Posterior cingulate gyrus (tissue), 11 donors: Measurements from ENCODE around the gene ASTE1.
"Not testable (repeated sequence)": the region's sequence is repeated elsewhere in the genome, so short reads cannot be mapped to it uniquely, and the experiment has no call there.

Experiments
- DNase-seq, 10 donors: peaks; one replicate each; pipeline versions ENCODE4 v3.0.0 to v3.0.0-alpha.2; 2020 to 2021; ENCODE audit warnings: mixed read lengths in 3 of 10
- intact Hi-C: fragments of 100-400 bp; cut with DNase I; formaldehyde crosslinking; loops from one replicate; pipeline ENCODE4 v1.15.1; 2023

Gene ASTE1, protein sequence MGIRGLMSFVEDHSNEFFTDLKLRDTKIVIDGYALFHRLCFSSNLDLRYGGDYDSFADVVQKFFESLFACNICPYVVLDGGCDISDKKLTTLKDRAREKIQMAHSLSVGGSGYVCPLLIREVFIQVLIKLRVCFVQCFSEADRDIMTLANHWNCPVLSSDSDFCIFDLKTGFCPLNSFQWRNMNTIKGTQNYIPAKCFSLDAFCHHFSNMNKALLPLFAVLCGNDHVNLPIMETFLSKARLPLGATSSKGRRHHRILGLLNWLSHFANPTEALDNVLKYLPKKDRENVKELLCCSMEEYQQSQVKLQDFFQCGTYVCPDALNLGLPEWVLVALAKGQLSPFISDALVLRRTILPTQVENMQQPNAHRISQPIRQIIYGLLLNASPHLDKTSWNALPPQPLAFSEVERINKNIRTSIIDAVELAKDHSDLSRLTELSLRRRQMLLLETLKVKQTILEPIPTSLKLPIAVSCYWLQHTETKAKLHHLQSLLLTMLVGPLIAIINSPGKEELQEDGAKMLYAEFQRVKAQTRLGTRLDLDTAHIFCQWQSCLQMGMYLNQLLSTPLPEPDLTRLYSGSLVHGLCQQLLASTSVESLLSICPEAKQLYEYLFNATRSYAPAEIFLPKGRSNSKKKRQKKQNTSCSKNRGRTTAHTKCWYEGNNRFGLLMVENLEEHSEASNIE

DNA sequence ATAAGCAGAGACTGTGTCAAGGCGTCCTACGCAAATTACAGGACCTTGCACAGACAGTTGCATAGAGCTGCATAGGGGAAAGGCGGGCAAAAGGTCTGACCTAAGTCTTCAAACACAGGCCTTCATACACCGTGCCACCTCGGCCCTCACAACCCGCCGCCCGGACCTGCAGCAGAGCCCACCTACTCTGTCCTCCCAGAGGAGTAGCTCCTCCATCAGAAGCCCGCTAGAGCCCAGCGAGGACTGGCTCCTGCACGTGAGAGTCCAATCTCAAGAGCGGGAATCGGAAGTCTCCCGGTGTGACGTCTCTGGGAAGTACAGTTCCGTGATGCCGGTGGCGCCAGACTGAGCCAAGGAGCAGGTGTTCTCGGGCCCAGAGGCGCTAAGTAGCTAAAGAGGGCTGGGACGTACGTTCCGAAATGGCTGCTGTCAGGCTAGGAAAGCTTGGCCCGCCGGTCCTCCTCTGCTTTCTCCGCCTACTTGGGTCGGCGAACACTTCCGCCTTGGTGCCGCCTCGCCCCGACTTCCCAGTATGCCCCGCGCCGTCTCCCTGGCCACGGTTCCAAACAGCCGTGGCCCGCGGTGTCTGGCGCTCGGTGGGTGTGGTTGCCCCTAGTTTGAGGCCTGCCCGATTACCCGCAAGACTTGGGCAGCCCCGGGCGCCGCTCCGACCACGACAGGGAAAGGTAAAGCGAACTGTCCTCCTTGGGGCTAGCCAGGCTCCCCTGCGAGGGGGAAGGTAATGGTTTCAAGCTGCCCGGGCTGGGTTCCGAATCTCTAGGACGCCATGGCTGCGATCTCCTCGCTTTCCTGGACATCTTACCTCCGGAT, at the start of gene ASTE1, which contains the start of gene NEK11:
Gene ASTE1 (minus strand): TSS at position 505 of the 831 bp plus-strand sequence. CDS start 1,519 bp downstream, outside the sequence.
Gene NEK11 (plus strand): TSS at position 557 of the 831 bp plus-strand sequence. CDS start 2,832 bp downstream, outside the sequence.
- intact Hi-C loops: loop anchor here (5.0 kb wide), 1 partner anchor 476 kb away; the partner anchor contains the start of gene MRPL3
- DNase-seq: peak; percentile 83 to 98 (median 90)

DNA sequence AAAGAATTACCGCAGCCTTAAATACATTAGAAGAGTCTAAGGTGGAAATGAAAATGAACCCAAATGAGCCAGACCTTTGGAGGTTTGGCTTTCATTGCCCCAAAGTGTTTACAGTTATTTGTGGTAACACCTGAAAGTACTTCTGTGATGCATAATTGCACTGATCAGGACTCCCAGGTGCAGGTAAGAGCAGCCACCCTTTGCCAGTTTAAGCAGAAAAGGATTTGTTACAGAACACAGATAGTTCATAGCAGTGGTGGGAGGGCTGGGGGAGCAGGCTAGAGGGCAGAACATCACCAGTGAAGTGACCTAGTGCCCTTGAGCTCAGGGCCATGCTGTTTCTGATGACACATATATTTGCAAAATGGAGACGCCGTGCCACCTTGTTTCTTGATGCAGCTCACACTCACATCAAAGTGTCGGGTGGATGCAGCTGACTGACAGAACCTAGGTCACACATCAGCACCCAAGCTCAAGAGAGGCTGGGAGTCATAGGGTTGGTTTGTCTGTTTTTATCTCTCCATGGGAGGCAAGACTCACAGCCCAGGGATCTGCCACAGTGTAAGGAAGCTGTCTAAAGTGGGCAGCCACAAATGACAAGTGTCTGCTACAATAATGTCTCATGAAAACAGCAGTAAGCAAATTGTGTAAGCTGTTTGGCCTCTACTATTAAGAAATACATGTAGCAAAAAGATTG, 49.2 kb upstream of the ASTE1 start:
- DNase-seq: no peak
- intact Hi-C loops: no loop called here

DNA sequence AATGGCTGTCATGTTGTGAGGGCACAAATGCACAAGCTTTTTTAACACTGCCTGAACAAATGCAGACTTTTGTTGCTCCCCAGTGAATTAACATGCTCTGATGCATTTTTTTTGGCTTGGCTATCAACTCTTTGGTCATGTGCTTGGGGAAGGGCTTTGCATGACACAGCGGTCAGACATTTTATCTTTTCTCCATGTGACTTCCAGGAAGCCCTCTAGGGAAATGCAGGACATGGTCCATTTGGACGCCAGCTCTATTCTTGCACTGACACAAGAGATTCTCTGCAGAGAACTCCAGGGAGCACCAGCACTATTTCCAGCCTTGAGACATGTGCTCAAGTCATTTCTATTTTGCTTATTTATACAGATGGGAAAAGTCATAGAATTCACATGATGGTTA, 46.2 kb upstream of the ASTE1 start:
- no peak for DNase-seq
- intact Hi-C loops: no loop called here

DNA sequence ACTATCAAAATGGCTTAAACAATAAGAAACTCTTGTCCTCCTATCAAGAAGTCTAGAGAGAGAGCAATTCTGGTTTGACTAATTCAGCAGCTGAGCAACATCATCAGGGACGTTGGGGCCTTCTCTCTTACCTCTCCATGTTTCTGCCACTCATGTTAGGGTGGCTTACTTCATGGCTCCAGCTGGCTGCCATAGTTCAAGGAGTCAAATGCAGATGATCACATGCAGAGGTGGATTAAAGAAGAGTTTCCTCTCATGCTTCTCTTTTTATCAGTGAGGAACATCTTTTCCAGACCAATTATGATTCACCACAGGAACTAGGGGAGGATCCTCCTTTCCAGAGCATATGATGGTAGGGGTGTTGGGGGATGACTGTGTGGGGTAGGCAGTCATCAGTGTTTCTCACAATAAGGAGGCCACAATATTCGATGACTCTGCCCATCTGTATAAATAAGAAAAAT, 45.5 kb upstream of the ASTE1 start:
- no peak for DNase-seq
- intact Hi-C loops: no loop called here

DNA sequence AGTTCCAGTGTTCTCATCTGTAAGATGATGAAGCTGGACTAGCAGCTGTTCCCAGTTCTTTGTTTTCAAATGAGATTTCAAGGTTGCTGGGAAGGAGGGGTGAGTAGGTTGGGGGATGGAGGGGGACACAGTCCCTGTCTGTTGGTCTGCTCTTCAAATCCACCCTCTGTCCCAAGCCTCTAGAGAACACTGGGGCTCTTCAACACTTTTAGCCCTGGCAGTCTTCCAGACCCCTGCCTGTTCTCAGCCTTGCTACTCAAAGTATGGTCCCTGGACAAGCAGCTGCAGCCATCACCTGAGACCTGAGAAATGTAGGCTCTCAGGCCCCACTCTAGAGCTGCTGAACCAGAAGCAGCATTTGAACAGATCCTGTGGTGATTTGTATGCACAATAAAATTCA, 41.4 kb upstream of the ASTE1 start:
- no peak for DNase-seq
- intact Hi-C loops: no loop called here

DNA sequence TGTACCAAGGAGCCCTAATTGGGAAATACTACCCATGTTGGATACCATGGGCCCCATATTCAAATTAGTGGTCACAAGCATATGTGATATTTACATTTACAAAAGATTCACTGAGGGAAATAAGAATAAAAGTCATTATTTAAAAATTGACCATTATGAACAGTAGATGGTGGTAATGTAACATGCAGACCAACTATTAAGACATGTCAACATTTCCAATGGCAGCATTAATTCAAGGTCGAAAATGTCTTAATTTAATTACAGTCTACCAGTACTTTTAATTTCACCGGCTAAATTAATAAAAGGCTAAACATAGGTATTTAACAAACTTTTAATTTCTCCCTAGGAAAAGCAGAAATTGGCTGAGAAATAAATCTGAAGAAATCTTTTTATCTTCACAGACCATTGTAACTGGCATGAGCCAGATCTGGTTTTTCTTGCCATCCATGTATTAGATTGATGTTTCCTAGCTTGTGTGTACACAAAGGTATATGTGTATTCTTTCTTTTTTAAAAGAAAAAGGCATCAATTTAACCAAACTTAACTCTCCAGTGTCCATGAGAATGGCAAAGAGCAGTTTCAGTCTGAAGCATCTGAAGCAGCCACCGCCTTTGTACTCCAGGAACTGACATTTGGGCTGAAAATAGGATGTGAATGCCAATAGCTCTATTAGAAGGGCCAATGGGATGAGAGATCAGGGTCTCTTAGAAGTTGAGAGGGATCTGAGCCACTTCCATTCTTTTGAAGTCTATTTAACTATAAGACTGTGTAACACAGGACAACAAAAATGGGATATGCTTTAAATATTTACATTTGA, 26.6 kb upstream of the ASTE1 start:
- intact Hi-C loops: loop anchor here (1.0 to 5.0 kb wide), 2 partner anchors 89 to 974 kb away; no protein-coding TSS in a partner anchor
- DNase-seq: no peak

DNA sequence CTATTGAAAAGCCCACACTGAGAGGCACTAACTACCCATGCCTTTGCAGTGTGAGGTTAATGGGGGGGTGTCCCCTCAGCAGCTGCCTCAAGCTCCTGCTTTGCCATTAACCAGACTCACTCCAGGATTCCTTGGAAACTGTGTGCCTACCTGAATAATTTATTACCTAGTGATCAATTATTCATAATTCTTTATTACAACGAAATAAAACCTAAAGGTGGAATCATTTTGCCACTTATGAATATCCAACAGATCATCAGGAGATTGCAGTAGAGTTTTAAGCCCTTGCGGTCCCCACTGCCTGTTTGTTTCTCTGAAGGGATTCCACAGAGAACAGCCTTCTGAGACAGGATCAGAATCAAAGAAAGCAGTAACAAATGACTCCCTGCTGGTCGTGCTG, 23.4 kb upstream of the ASTE1 start:
- intact Hi-C loops: loop anchor here (5.0 kb wide), 1 partner anchor 977 kb away; no protein-coding TSS in a partner anchor
- DNase-seq: no peak

DNA sequence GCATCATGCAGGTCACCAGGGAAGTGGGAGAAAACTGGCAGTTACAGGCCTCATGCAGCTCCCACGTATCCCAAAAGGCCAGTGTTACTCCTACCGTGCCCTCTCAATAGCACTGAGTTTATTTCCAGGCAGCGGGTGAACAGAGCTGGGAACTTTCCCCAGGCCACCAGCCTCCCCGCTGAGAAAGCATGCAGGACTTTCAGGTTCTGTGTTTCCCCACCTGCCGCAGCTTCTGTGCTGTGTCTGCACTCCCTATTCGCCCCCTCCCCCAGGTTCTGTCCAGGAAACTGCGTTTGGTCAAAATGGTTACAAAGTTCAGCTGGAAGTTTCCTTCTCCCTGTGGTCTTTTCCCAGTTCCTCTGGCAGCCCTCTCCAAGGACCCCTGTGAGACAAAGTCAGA, 21.4 kb upstream of the ASTE1 start:
- intact Hi-C loops: no loop called here
- DNase-seq: no peak

DNA sequence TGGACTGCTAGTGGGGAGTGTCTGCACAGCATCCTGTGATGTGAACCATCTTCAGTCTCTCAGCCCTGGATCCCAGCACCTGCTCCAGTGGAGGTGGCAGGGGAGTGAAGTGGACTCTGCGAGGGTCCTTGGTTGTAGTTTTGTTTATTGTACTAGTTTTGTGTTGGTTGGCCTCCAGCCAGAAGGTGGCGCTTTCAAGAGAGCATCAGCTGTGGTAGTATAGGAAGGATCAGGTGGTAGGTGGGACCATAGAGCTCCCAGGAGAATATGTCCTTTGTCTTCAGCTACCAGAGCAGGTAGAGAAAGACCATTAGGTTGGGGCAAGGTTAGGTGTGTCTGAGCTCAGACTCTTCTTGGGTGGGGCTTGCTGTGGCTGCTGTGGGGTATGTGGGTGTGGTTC, 21.0 kb upstream of the ASTE1 start:
- no peak for DNase-seq
- intact Hi-C loops: no loop called here

DNA sequence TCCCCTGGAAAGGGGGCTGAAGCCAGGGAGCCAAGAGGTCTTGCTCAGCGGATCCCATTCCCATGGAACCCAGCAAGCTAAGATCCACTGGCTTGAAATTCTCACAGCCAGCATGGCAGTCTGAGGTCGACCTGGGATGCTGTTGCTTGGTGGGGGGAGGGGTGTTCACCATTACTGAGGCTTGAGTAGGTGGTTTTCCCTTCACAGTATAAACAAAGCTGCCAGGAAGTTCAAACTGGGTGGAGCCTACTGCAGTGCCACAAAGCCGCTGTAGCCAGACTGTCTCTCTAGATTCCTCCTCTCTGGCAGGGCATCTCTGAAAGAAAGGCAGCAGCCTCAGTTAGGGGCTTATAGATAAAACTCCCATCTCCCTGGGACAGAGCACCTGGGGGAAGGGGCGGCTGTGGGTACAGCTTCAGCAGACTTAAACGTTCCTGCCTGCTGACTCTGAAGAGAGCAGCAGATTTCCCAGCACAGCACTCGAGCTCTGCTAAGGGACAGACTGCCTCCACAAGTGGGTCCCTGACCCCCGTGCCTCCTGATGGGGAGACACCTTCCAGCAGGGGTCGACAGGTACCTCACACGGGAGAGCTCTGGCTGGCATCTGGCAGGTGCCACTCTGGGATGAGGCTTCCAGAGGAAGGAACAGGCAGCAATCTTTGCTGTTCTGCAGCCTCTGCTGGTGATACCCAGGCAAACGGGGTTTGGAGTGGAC, 15.8 kb upstream of the ASTE1 start:
- intact Hi-C loops: not testable (repeated sequence)
- peak in 2 of 10 donors; percentile 62 to 70 for DNase-seq

DNA sequence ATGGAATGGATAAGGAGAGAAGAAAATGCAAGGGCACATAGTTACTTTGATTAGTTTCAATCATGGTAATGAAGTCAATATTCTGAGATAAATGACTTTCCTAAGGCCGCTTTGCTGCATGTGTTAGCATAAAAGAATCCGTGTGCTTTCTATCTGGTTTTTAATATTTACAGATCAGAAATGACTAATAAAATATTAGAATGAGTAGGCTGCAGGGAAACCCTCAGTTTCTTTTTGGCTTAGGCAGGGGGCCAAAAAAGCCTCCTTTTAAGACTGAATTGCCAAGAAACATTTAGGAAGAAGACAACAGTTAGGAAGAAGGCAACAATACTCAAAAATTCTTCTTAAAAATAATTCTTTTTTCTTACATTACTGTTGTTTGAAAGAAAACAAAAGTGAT, 11.7 kb upstream of the ASTE1 start:
- intact Hi-C loops: no loop called here
- DNase-seq: no peak

DNA sequence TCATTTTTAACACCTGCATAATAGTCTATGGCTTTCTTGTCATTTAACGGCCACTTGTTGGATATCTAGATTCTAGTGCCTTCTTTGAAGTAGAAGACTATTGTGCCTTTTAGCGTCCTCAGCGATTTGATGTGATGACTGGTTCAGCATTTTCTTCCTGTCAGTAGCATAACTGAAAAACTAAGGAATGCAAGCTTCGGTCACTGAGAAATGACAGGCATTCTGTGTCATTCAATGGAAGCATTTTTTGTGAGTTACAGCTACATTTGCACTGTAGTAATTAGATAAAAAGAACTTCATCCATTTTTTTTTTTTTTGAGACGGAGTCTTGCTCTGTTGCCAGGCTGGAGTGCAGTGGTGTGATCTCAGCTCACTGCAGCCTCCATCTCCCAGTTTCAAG, 10.4 kb upstream of the ASTE1 start:
- DNase-seq: no peak
- intact Hi-C loops: no loop called here

DNA sequence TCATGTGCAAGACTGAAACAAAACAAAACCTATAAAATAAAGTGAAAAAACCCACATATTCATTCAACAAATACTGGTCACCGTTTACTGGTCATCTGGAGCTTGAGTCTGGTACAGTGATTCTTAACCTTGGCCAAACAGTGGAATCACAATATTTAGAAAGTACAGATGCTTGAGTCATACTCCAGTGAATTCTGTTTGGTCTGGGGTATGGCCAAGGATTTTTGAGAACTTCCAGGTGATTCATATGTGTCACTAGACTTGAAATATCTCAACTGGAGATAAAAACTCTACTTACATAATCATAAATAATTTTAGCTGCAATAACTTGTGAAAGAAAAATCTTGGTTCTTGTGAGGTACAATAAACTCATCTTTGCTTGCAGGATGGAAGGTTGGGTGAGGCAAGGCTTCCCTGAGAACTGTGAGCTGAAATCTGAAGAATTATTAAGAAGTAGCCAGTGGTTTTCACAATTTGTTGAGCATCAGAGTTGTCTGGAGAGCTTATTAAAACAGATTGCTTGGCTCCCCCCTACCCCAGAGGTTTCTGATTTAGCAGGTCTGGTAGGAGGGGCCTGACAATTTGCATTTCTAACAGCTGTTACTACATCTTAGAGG, 9.7 kb upstream of the ASTE1 start:
- no peak for DNase-seq
- intact Hi-C loops: no loop called here

DNA sequence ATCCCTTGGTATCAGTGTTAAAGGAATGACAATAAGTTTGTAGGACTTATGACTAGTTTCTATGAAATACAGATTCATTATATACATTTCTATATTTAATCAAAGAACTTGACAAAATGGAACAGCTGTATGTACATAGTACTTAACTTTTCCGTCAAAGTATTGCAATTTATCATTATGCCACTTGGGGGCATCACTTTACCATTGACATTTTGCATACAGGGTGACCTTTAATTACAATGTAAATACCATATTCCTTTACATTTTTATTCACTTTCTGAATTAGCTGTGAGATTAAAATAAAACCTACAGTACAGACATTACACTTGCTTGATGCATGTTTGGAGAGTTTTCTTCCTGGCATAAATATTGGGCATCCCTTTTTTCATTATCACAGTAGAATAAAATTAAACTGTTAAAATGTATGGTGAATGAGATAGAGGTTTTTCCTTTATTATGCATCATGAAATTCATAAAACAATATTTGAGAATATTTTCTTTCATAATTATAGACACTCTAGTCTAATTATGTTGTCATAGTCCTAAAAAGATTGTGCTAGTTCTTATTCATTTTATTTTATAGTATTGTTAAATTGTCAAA, 7.0 kb upstream of the ASTE1 start:
- intact Hi-C loops: loop anchor here (5.0 kb wide), 1 partner anchor 994 kb away; no protein-coding TSS in a partner anchor
- DNase-seq: no peak

DNA sequence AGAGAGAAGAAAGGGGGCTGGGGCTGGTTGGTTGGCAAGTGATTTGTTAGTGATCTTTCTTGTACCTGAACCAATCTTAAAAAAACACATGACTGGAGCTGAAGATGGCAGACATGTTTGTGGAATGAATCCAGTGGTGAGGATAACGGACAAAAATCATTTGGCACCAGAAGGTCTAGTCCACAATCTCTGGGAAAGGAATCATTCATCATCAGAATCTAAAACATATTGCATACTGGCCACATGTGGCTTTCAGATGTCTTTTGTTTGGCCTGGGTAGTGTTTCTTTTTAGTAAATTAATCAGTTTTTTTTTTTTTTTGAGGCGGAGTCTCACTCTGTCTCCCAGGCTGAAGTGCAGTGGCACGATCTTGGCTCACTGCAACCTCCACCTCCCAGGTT, 5.0 kb upstream of the ASTE1 start:
- DNase-seq: no peak
- intact Hi-C loops: loop anchor here (5.0 kb wide), 1 partner anchor 996 kb away; no protein-coding TSS in a partner anchor

DNA sequence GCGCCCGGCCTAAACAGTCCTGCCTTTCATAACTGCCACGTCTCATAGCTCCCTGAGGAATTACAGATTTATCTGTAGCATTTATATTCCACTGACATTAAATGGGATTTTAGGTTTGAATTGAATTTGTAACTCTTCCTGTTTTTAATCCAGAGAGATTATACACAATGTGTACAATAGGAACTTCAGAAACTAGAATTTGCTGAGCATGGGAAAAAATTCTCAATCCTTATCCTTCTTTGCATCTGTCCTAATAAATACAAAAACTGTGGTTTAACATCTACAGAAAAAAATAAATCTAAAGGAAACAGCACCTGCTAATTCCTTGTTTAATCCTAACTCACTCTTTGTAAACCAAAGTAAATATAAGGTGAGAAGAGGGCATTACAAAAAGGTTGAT, 2.2 kb upstream of the ASTE1 start:
- no peak for DNase-seq
- intact Hi-C loops: loop anchor here (5.0 kb wide), 1 partner anchor 473 kb away; the partner anchor contains the start of gene MRPL3

DNA sequence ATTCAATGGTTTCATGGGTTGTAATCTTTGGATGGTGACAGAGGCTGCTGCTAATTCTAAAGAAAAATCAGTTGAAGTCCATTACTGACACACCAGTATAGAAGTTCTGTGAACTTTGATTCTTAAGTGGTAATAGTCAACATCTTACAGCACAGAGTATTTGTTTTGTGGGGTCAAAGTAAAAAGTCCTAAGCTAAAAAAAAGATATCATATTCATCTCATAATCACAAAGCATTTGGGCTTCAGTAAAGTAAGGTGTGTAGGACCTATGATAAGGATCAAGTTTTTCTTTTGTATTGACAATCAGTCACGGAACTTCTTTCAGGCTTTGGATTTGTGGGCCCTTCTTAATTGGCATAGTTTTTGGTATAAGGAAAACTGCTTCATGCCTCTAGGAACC, 1.1 kb downstream of the ASTE1 start:
- intact Hi-C loops: loop anchor here (5.0 kb wide), 1 partner anchor 477 kb away; the partner anchor contains the start of gene MRPL3
- no peak for DNase-seq
